GM19397 (cell line): ENCODE results near the gene HDX.
"Not testable (repeated sequence)": the region's sequence is repeated elsewhere in the genome, so short reads cannot be mapped to it uniquely, and the experiment has no call there.

Source experiments
- ATAC-seq: cut with Tn5 transposase; IDR thresholded peaks from one replicate; pipeline ENCODE4 v1.9.1; 2021; ENCODE audit warnings: mild to moderate bottlenecking, moderate library complexity; ENCODE audit not compliant: unreplicated experiment

HDX gene

DNA sequence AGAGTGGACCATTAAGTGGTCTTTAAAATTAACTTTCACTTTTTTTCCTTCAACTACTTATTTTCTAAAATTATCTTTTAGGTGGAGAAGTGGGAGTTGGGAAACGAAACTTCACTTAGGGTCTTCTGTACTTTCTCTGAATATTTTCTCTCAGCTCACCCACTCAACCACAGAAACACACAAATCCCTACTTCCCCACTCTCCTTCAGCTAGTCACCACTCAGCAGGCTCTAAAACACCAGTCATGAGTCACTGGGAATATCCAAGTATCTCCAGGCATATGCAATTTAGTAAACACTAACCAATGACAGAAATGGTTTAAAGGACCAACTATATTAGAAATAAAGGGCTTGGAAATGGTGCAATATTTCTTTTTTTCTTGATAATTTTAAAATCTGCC lies 161.3 kb downstream of the HDX start:
- no peak for ATAC-seq

DNA sequence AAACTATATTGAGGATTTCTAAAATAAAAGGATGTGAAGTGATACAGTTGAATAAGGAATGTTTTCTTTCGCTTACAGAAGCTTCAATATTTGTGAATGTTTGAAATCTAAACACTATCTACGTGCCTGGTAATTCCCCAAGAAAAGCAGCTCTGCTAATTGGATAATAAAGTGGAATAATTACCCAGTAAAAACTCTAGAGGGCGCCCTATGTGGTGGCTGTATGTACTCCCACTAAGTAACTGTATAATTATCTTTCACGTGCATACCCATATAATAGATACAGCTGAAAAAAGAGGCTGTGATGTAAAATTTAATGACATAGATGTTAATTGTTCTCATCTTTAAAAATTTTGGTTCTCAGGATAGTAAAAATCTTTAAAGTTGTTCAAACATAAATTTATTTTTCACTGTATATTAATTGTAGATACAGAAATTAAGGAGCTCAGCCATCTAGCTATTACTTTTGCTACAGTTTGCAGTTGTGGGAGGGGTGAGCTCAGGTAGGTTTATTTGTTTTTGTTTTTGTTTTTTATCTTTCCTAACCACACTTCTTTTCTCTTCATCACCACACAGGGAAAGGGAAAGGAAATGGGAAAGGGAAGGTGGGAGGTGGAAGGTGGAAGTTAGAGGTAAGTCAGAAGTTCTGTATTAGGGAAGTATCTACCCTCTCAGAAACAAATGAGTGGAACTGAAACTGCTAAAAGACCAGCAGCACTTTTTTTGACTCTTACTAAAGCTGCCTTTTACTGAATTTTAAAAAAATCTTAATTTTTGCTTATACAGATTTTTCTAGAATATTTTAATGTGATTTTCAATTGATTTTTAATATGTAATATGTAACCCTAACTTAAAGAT lies 162.5 kb downstream of the HDX start:
- peak; percentile 71 for ATAC-seq

DNA sequence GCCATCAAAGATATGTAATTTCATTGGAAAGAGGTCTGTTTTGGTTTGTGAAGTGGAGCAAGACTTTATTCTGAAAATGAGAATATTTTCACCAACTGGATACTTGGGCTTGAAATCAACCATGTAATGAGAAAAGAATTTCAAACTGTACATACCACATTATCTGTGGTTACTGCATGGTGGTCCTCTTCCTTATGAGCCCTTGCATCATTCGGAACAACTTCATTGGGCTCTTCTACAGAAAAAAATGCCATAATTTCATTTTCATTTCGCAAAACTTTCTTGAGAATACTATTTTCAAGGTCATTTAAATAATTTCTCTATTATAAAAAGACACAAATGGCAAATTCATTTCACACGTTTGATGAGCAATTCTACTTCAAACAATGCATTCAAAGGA lies 165.6 kb downstream of the HDX start:
- no peak for ATAC-seq

DNA sequence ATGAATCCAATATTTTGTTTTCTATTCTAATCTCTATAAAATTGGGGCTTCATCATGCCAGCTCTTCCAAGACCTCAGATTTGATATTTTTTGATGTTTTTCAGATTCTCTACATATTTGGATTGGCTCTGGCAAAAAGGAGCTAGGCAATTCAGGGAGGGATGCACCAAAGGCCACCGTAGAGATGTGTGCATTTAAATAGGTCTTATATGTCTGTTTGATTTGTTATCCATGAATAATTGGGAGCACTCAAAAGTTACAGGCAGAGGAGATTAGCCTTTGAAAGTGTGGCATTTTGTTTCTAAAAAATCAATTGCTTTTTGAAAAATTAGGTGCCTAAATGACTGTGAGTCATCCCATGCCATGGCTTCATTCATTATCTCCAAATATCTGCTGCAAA lies 167.1 kb downstream of the HDX start:
- ATAC-seq, result no peak

DNA sequence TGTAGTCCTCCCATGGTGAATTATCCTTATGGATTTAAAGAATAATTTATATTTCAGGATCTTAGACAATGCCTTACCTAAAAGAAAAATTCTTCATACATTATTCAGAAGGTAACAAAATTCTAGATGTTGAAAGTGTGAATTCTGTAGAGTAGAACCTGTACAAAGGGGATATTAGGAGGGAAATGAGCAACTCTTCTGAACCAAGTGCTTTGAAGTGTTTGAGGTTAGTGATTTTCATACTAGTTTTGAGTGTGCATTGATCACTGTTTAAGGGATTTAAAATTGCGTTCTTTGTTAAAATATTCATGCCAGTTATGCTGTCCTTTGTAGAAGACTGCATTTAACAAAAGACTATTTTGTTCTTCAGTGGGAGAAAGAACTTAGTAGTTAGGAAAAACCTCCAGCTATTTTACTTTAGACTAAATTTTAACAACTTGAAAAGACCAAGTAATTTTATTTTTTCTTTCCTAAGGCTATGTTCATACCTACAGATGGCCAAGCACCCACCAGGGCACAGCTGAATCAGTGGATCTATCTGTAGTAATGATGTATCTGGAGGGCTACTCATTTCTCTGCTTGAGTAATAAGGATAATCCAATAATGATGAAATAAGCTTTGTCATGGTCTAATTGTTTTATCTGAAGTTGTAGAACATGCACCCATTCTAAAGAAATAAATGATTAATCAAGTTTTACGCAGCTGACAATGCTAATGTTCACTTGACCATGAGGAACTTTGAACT lies 180.0 kb downstream of the HDX start:
- ATAC-seq, result no peak

DNA sequence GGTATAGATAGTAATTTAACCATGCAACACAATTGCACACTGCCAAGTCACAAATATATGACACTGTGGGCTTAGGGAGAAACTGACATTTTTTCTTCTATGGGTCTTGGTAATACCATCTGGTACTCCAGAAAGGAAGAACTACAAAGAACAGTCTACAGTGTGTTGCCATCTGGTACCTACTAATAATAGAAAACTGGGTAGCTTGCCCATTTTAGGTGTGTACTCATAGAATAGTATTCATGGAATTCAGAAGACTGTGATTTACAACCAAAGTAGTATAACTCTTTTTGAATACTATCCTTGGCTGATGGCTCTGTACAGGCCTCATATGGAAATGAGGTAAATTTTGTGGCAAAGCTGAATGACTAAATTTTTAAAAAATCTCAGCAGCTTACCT lies 181.6 kb downstream of the HDX start:
- ATAC-seq, result no peak

DNA sequence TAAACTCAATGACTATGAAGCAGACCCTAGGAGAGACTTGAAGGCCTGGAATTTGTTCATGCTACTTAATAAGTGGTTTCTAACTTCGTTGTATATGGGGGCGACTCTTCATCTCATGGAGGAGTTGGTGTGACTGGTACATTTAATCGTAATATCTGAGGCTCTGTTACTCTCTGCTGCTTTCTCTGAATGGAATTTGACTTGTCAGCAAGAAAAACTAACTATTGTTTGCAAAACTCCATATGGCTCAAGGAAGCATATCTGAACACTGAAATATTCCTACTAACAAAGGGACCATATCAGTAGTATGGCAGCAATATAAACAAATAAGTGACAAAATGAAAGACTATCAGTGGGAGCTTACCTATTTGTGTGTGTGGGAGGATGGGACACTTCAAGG lies 182.2 kb downstream of the HDX start:
- no peak for ATAC-seq

DNA sequence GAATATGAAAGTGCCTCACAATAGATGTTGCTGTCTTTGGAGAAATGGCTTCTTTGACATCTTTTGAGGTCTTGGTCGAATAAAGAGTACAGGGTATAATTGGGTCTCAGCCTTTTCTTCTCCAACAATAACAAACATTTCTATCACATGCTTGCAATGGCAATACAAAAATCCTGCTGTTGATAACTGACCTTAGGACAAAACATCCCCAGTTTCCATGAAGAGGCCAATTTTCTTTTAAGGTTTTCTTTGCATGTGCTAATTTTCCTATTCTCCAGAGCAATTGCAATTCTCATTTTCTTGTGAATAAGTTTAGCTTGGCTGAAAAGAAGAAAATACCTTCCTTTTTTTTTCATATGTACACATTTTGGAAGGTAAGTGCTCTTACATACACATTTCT lies 183.6 kb downstream of the HDX start:
- ATAC-seq, result no peak

DNA sequence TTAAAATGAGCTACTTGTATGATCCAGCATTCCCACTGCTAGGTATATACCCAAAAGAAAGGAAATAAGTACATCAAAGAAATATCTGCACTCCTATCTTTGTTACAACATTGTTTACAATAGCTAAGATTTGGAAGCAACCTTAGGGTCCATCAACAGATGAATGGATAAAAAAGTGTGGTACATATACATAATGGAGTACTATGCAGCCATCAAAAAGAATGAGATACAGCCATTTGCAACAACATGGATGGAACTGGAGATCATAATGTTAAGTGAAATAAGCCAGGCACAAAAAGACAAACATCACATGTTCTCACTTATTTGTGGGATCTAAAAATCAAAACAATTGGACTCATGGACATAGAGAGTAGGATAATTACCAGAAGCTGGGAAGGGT lies 186.3 kb downstream of the HDX start:
- ATAC-seq, result not testable (repeated sequence)
